Parathyroid adenoma (tissue), 2 donors: ENCODE data around the gene SRBD1.

Experiments
- H2AFZ ChIP-seq: fragments of 300-600 bp; sonication (generic); one replicate; pipeline ENCODE4 v1.7.0; 2017; ENCODE audit warnings: antibody characterized with exemption, mild to moderate bottlenecking
- H3K27ac ChIP-seq: fragments of 300-600 bp; sonication (generic); one replicate; pipeline ENCODE4 v1.7.0; 2017
- H3K27me3 ChIP-seq: fragments of 300-600 bp; sonication (generic); one replicate; pipeline ENCODE4 v1.7.0; 2017; ENCODE audit warnings: low read length; ENCODE audit not compliant: control insufficient read depth, insufficient read depth
- H3K36me3 ChIP-seq: fragments of 300-600 bp; sonication (generic); one replicate; pipeline ENCODE4 v1.7.0; 2017; ENCODE audit warnings: low read length; ENCODE audit not compliant: control insufficient read depth, insufficient read depth
- H3K4me1 ChIP-seq: fragments of 300-600 bp; sonication (generic); one replicate; pipeline ENCODE4 v1.7.0; 2017; ENCODE audit warnings: control low read depth
- H3K4me2 ChIP-seq: fragments of 300-600 bp; sonication (generic); one replicate; pipeline ENCODE4 v1.7.0; 2017; ENCODE audit warnings: low read length
- H3K4me3 ChIP-seq: fragments of 300-600 bp; sonication (generic); one replicate; pipeline ENCODE4 v1.7.0; 2017; ENCODE audit warnings: low read depth, low read length
- H3K79me2 ChIP-seq: fragments of 300-600 bp; sonication (generic); one replicate; pipeline ENCODE4 v1.7.0; 2017; ENCODE audit warnings: control low read depth
- H3K9ac ChIP-seq: fragments of 300-600 bp; sonication (generic); one replicate; pipeline ENCODE4 v1.7.0; 2017; ENCODE audit warnings: mild to moderate bottlenecking
- H3K9me3 ChIP-seq: fragments of 300-600 bp; sonication (generic); one replicate; pipeline ENCODE4 v1.7.0; 2017; ENCODE audit warnings: low read length; ENCODE audit not compliant: control insufficient read depth
- CTCF ChIP-seq: fragments of 300-600 bp; sonication (generic); IDR thresholded peaks from one replicate; pipeline ENCODE4 v1.7.0; 2017; ENCODE audit warnings: antibody characterized with exemption, mild to moderate bottlenecking
- donor health status: primary hyperparathyroidism.

Gene SRBD1

GRCh38 chr2:45390441-45390840 lies 220.6 kb downstream of the SRBD1 start:
- H3K4me3 ChIP-seq, result no peak overlapping the region
- no peak for TF ChIP-seq CTCF
- H3K4me2 ChIP-seq, result no peak overlapping the region
- no peaks in the 10 kb centered on the region for H3K79me2 ChIP-seq
- H2AFZ ChIP-seq, result no peak overlapping the region
- no peaks in the 10 kb centered on the region for H3K9me3 ChIP-seq
- H3K36me3 ChIP-seq, result no peaks in the 10 kb centered on the region
- H3K27ac ChIP-seq, result no peak overlapping the region
- H3K4me1 ChIP-seq, result no peaks in the 10 kb centered on the region
- no peaks in the 10 kb centered on the region for H3K27me3 ChIP-seq
- H3K9ac ChIP-seq, result no peak overlapping the region

GRCh38 chr2:45388541-45389100 lies 222.4 kb downstream of the SRBD1 start:
- Histone ChIP-seq H3K4me3 (no peak overlapping the region), H3K4me2 (no peak overlapping the region), H3K27me3 (no peaks in the 10 kb centered on the region), H3K36me3 (no peaks in the 10 kb centered on the region), H3K79me2 (no peaks in the 10 kb centered on the region), H3K9me3 (no peaks in the 10 kb centered on the region), H3K9ac (no peak overlapping the region), H3K27ac (no peak overlapping the region), H2AFZ (no peak overlapping the region), H3K4me1 (no peaks in the 10 kb centered on the region)
- no peak for TF ChIP-seq CTCF

GRCh38 chr2:45382744-45383143 lies 228.3 kb downstream of the SRBD1 start:
- no peaks in the 10 kb centered on the region for H3K9me3 ChIP-seq
- no peak for TF ChIP-seq CTCF
- no peaks in the 10 kb centered on the region for H3K4me1 ChIP-seq

GRCh38 chr2:45380131-45380836 lies 230.8 kb downstream of the SRBD1 start:
- Histone ChIP-seq H3K4me1 (no peaks in the 10 kb centered on the region), H3K9ac (no peak overlapping the region), H3K4me3 (no peak overlapping the region), H2AFZ (no peak overlapping the region), H3K79me2 (no peaks in the 10 kb centered on the region), H3K27ac (no peak overlapping the region), H3K36me3 (no peaks in the 10 kb centered on the region), H3K9me3 (no peaks in the 10 kb centered on the region), H3K4me2 (no peak overlapping the region), H3K27me3 (no peaks in the 10 kb centered on the region)
- TF ChIP-seq CTCF, result no peak

More at GRCh38 chr2:45382744-45383143, 228.3 kb downstream of the SRBD1 start:
- Histone ChIP-seq H3K9ac (no peak overlapping the region), H3K4me3 (no peak overlapping the region), H3K27me3 (no peaks in the 10 kb centered on the region), H3K27ac (no peak overlapping the region), H3K36me3 (no peaks in the 10 kb centered on the region), H3K4me2 (no peak overlapping the region), H3K79me2 (no peaks in the 10 kb centered on the region), H2AFZ (no peak overlapping the region)
